ENCODE data around the gene SMG6.
A peak's percentile ranks its signal among the peaks of the same experiment; 100 is the strongest.
"Not testable (repeated sequence)": the region's sequence is repeated elsewhere in the genome, so short reads cannot be mapped to it uniquely, and the experiment has no call there.

The SMG6 gene

GRCh38 chr17:2170023-2170422, 133.6 kb downstream of the SMG6 start:
- Histone ChIP-seq H3K79me2 (ENCODE audit: low read length) (no peaks in the 10 kb centered on the region), H2AFZ (ENCODE audit: low read depth, low read length) (no peak overlapping the region), H3K27me3 (ENCODE audit: low read depth, low read length) (no peaks in the 10 kb centered on the region), H3K4me3 (ENCODE audit: low read length) (no peak overlapping the region), H3K36me3 (replicated peaks; ENCODE audit: low read depth, low read length) (no peaks in the 10 kb centered on the region), H3K9me3 (ENCODE audit: insufficient read depth, low read length) (no peaks in the 10 kb centered on the region), H3K9ac (ENCODE audit: low read length) (no peak overlapping the region), H4K20me1 (ENCODE audit: insufficient read depth, low read length) (0 out of 2 replicates have a peak, but pooled peaks cover 3% of the 10 kb centered on the region), H3K27ac (ENCODE audit: low read length) (no peak overlapping the region), H3K4me1 (ENCODE audit: low read length) (no peaks in the 10 kb centered on the region), H3K4me2 (ENCODE audit: low read length) (no peak overlapping the region)
- TF ChIP-seq EZH2phosphoT487 (IDR thresholded peaks at IDR 0.05; ENCODE audit: low read depth) (no peak), CTCF (IDR thresholded peaks at IDR 0.05; ENCODE audit: low read depth, low read length) (peak; percentile 57)

- H3K4me1 ChIP-seq (ENCODE audit: low read length); H3K4me2 ChIP-seq (ENCODE audit: low read length); H3K9ac ChIP-seq (ENCODE audit: low read length); H3K27me3 ChIP-seq (ENCODE audit: low read depth, low read length); H4K20me1 ChIP-seq (ENCODE audit: insufficient read depth, low read length); H2AFZ ChIP-seq (ENCODE audit: low read depth, low read length); H3K36me3 ChIP-seq (replicated peaks; ENCODE audit: low read depth, low read length); H3K9me3 ChIP-seq (ENCODE audit: insufficient read depth, low read length); H3K79me2 ChIP-seq (ENCODE audit: low read length); H3K4me3 ChIP-seq (ENCODE audit: low read length); H3K27ac ChIP-seq (ENCODE audit: low read length): not testable (repeated sequence)
Observed at GRCh38 chr17:2165723-2166122, 137.9 kb downstream of the SMG6 start.

GRCh38 chr17:2158396-2158780, 145.2 kb downstream of the SMG6 start:
- Histone ChIP-seq H3K79me2 (ENCODE audit: low read length) (no peaks in the 10 kb centered on the region), H3K4me1 (ENCODE audit: low read length) (no peaks in the 10 kb centered on the region), H3K27me3 (ENCODE audit: low read depth, low read length) (no peaks in the 10 kb centered on the region), H4K20me1 (ENCODE audit: insufficient read depth, low read length) (no peaks in the 10 kb centered on the region), H3K4me3 (ENCODE audit: low read length) (no peak overlapping the region), H3K9ac (ENCODE audit: low read length) (no peak overlapping the region), H3K9me3 (ENCODE audit: insufficient read depth, low read length) (no peaks in the 10 kb centered on the region), H3K4me2 (ENCODE audit: low read length) (no peak overlapping the region), H3K36me3 (replicated peaks; ENCODE audit: low read depth, low read length) (no peaks in the 10 kb centered on the region), H2AFZ (ENCODE audit: low read depth, low read length) (no peak overlapping the region), H3K27ac (ENCODE audit: low read length) (no peak overlapping the region)
- no peak for TF ChIP-seq CTCF (IDR thresholded peaks at IDR 0.05; ENCODE audit: low read depth, low read length)
- TF ChIP-seq EZH2phosphoT487 (IDR thresholded peaks at IDR 0.05; ENCODE audit: low read depth), result no peak

- Histone ChIP-seq H3K9me3 (ENCODE audit: insufficient read depth, low read length) (no peaks in the 10 kb centered on the region), H3K36me3 (replicated peaks; ENCODE audit: low read depth, low read length) (no peaks in the 10 kb centered on the region), H3K27ac (ENCODE audit: low read length) (no peak overlapping the region), H3K4me1 (ENCODE audit: low read length) (no peaks in the 10 kb centered on the region), H4K20me1 (ENCODE audit: insufficient read depth, low read length) (no peaks in the 10 kb centered on the region), H3K4me3 (ENCODE audit: low read length) (no peak overlapping the region), H2AFZ (ENCODE audit: low read depth, low read length) (no peak overlapping the region), H3K79me2 (ENCODE audit: low read length) (no peaks in the 10 kb centered on the region), H3K27me3 (ENCODE audit: low read depth, low read length) (no peaks in the 10 kb centered on the region), H3K9ac (ENCODE audit: low read length) (no peak overlapping the region), H3K4me2 (ENCODE audit: low read length) (no peak overlapping the region)
- TF ChIP-seq EZH2phosphoT487 (IDR thresholded peaks at IDR 0.05; ENCODE audit: low read depth) (no peak), CTCF (IDR thresholded peaks at IDR 0.05; ENCODE audit: low read depth, low read length) (no peak)
Observed at GRCh38 chr17:2157675-2158395, 145.8 kb downstream of the SMG6 start.
